ENCODE measurements around the gene RAPGEF5. TPM values are rescaled to one million over a fixed set of nuclear protein-coding genes. Genes with fewer than 3 reads are reported as not detected.

Gene RAPGEF5
- total and polyA plus RNA-seq, 8 donors: 1.5 to 190 (median 12.7) TPM

- Histone ChIP-seq H3K27me3 (no peaks in the 10 kb centered on the region), H3K27ac (peak overlapping the region in 1 of 5 donors; percentile 14), H3K4me3 (no peak overlapping the region), H3K9me3 (no peaks in the 10 kb centered on the region), H3K4me1 (peaks cover 0 to 5% (median under 1%) of the 10 kb centered on the region in 4 donors), H3K36me3 (no peaks in the 10 kb centered on the region)
- TF ChIP-seq CTCF (IDR thresholded peaks at IDR 0.05) (no peak), POLR2AphosphoS5 (IDR thresholded peaks at IDR 0.05) (no peak), EP300 (IDR thresholded peaks at IDR 0.05) (no peak), POLR2A (IDR thresholded peaks at IDR 0.05) (no peak)
- DNase-seq: no peak
- intact Hi-C loops (cut with DNase I; ENCODE audit: low total_unique reads): no loop called here
These were observed 60.0 kb downstream of the RAPGEF5 start for GRCh38 chr7:22296916-22297315.

GRCh38 chr7:22296265-22296566 lies 60.7 kb downstream of the RAPGEF5 start:
- H3K27me3 ChIP-seq: no peaks in the 10 kb centered on the region
- 46 to 68% (median 52%) methylated on average over 1 of the region's 1 CpG for WGBS, 5 donors
- no peak for DNase-seq
- TF ChIP-seq POLR2AphosphoS5 (IDR thresholded peaks at IDR 0.05) (no peak), EP300 (IDR thresholded peaks at IDR 0.05) (no peak), CTCF (IDR thresholded peaks at IDR 0.05) (no peak), POLR2A (IDR thresholded peaks at IDR 0.05) (no peak)
- no peaks in the 10 kb centered on the region for H3K36me3 ChIP-seq
- H3K9me3 ChIP-seq: no peaks in the 10 kb centered on the region
- no peak overlapping the region for H3K4me3 ChIP-seq
- peak overlapping the region in 1 of 5 donors; percentile 14 for H3K27ac ChIP-seq
- peaks cover 0 to under 1% (median 0%) of the 10 kb centered on the region in 4 donors for H3K4me1 ChIP-seq
- intact Hi-C loops (cut with DNase I; ENCODE audit: low total_unique reads): no loop called here

GRCh38 chr7:22295402-22296264 lies 61.3 kb downstream of the RAPGEF5 start:
- Histone ChIP-seq H3K27ac (no peak overlapping the region), H3K36me3 (no peaks in the 10 kb centered on the region), H3K4me1 (no peaks in the 10 kb centered on the region), H3K4me3 (no peak overlapping the region), H3K9me3 (no peaks in the 10 kb centered on the region), H3K27me3 (no peaks in the 10 kb centered on the region)
- DNase-seq: no peak
- WGBS, 5 donors: 61 to 77% (median 73%) methylated on average over 4 of the region's 4 CpGs
- TF ChIP-seq EP300 (IDR thresholded peaks at IDR 0.05): no peak
- no peak for TF ChIP-seq CTCF (IDR thresholded peaks at IDR 0.05)
- TF ChIP-seq POLR2A (IDR thresholded peaks at IDR 0.05): no peak
- no peak for TF ChIP-seq POLR2AphosphoS5 (IDR thresholded peaks at IDR 0.05)
- intact Hi-C loops (cut with DNase I; ENCODE audit: low total_unique reads): no loop called here

- Histone ChIP-seq H3K4me1 (no peaks in the 10 kb centered on the region), H3K27me3 (no peaks in the 10 kb centered on the region), H3K36me3 (no peaks in the 10 kb centered on the region), H3K27ac (no peak overlapping the region), H3K9me3 (no peaks in the 10 kb centered on the region), H3K4me3 (no peak overlapping the region)
- TF ChIP-seq EP300 (IDR thresholded peaks at IDR 0.05): no peak
- no peak for TF ChIP-seq CTCF (IDR thresholded peaks at IDR 0.05)
- no peak for TF ChIP-seq POLR2AphosphoS5 (IDR thresholded peaks at IDR 0.05)
- no peak for TF ChIP-seq POLR2A (IDR thresholded peaks at IDR 0.05)
- no peak for DNase-seq
- intact Hi-C loops (cut with DNase I; ENCODE audit: low total_unique reads): no loop called here
- 62 to 77% (median 75%) methylated on average over 3 of the region's 3 CpGs for WGBS, 5 donors
These were observed 64.4 kb downstream of the RAPGEF5 start for GRCh38 chr7:22292531-22292930.

All from stomach (tissue), 9 donors.